Upper lobe of right lung (tissue), 1 donor: Measurements from ENCODE around the gene ABCF3. TPM values are rescaled to one million over a fixed set of nuclear protein-coding genes. Genes with fewer than 3 reads are reported as not detected.

Experiments used
- ATAC-seq: fragments of 200-7000 bp; cut with Tn5 transposase; one replicate; pipeline ENCODE4 v1.9.1; 2020; ENCODE audit warnings: mild to moderate bottlenecking, moderate library complexity
- DNase-seq: peaks from one replicate; pipeline ENCODE4 v3.0.0-alpha.2; 2020
- H3K27ac ChIP-seq: fragments of 200-600 bp; one replicate; pipeline ENCODE4 v1.8.0; 2022
- H3K27me3 ChIP-seq: fragments of 200-600 bp; one replicate; pipeline ENCODE4 v1.8.0; 2022; ENCODE audit warnings: mild to moderate bottlenecking
- H3K36me3 ChIP-seq: fragments of 200-600 bp; one replicate; pipeline ENCODE4 v1.8.0; 2022
- H3K4me1 ChIP-seq: fragments of 200-600 bp; one replicate; pipeline ENCODE4 v1.8.0; 2022
- H3K4me3 ChIP-seq: fragments of 200-600 bp; one replicate; pipeline ENCODE4 v1.8.0; 2022; ENCODE audit warnings: mild to moderate bottlenecking
- H3K9me3 ChIP-seq: fragments of 200-600 bp; one replicate; pipeline ENCODE4 v1.8.0; 2022
- CTCF ChIP-seq: fragments of 200-600 bp; IDR thresholded peaks from one replicate; pipeline ENCODE4 v1.8.0; 2022; ENCODE audit warnings: antibody characterized with exemption
- intact Hi-C: fragments of 100-400 bp; cut with DNase I; formaldehyde crosslinking; loops from one replicate; pipeline ENCODE4 v1.11.0; 2022
- microRNA-seq: library from miRNA; unstranded; fragments of <30 nt; microRNA quantifications from one replicate; pipeline ENCODE4 v1.2.0, GENCODE V29; 2020; ENCODE audit warnings: borderline microRNAs expressed
- total RNA-seq: library from RNA; stranded (reverse); fragmentation: NEBNext Ultra II Directional; extraction: Animal tissue kit (Norgen Biotek cat#: 25700); gene quantifications from one replicate; pipeline ENCODE4 v1.2.1, GENCODE V29; 2021
- donor health status: DM: no; HTN: yes; CAD: no; lungs with severe emphysema.

Gene ABCF3
- total RNA-seq, 1 donor from 2014 or later, result 60.9 TPM

GRCh38 chr3:184241141-184241446 is 55.1 kb downstream of the ABCF3 start:
- ATAC-seq (no peak), DNase-seq (no peak)
- intact Hi-C loops, result loop anchor here (10.0 kb wide), 1 partner anchor 96 kb away; no protein-coding TSS in a partner anchor

GRCh38 chr3:184241447-184242296 is 55.7 kb downstream of the ABCF3 start:
- intact Hi-C loops, result loop anchor here (10.0 kb wide), 1 partner anchor 97 kb away; no protein-coding TSS in a partner anchor
- H3K27ac ChIP-seq, result no peak overlapping the region
- DNase-seq (peak; percentile 85), ATAC-seq (peak; percentile 86)
- H3K4me1 ChIP-seq, result no peaks in the 10 kb centered on the region
- no peak overlapping the region for H3K4me3 ChIP-seq
- no peaks in the 10 kb centered on the region for H3K27me3 ChIP-seq
- peaks cover 38% of the 10 kb centered on the region for H3K36me3 ChIP-seq
- H3K9me3 ChIP-seq, result no peaks in the 10 kb centered on the region
- TF ChIP-seq CTCF, result peak; percentile 48

More at GRCh38 chr3:184241141-184241446, 55.1 kb downstream of the ABCF3 start:
- no peaks in the 10 kb centered on the region for H3K27me3 ChIP-seq
- no peaks in the 10 kb centered on the region for H3K9me3 ChIP-seq
- H3K4me3 ChIP-seq, result no peak overlapping the region
- H3K4me1 ChIP-seq, result no peaks in the 10 kb centered on the region
- H3K27ac ChIP-seq, result no peak overlapping the region
- no peak for TF ChIP-seq CTCF
- H3K36me3 ChIP-seq, result peaks cover 38% of the 10 kb centered on the region

GRCh38 chr3:184242297-184242685 is 56.3 kb downstream of the ABCF3 start:
- H3K36me3 ChIP-seq, result peaks cover 38% of the 10 kb centered on the region
- H3K27me3 ChIP-seq, result no peaks in the 10 kb centered on the region
- ATAC-seq (no peak), DNase-seq (no peak)
- no peak overlapping the region for H3K27ac ChIP-seq
- no peak for TF ChIP-seq CTCF
- no peak overlapping the region for H3K4me3 ChIP-seq
- no peaks in the 10 kb centered on the region for H3K9me3 ChIP-seq
- intact Hi-C loops, result loop anchor here (10.0 kb wide), 1 partner anchor 97 kb away; no protein-coding TSS in a partner anchor
- no peaks in the 10 kb centered on the region for H3K4me1 ChIP-seq

Small RNA genes within 50 kb of the gene (microRNA-seq; reads per million reads assigned to microRNA genes)
- not detected for gene MIR1224

Other genes with a start within 250 kb of the ABCF3 start
- 33.5 TPM for gene ABCC5, start 168.3 kb upstream of the ABCF3 start, total RNA-seq
- gene HTR3D, start 154.5 kb upstream of the ABCF3 start, total RNA-seq, result not detected
- gene HTR3C, start 133.2 kb upstream of the ABCF3 start, total RNA-seq, result not detected
- gene HTR3E, start 89.1 kb upstream of the ABCF3 start, total RNA-seq, result not detected
- gene EIF2B5, start 50.8 kb upstream of the ABCF3 start, total RNA-seq, result 37.6 TPM
- gene DVL3, start 30.8 kb upstream of the ABCF3 start, total RNA-seq, result 54.1 TPM
- gene AP2M1, start 11.3 kb upstream of the ABCF3 start, total RNA-seq, result 245 TPM
- not detected for gene VWA5B2, start 43.4 kb downstream of the ABCF3 start, total RNA-seq
- 33.8 TPM for gene ALG3, start 62.8 kb downstream of the ABCF3 start, total RNA-seq
- 2.7 TPM for gene EEF1AKMT4, start 63.5 kb downstream of the ABCF3 start, total RNA-seq
- not detected for gene CAMK2N2, start 75.4 kb downstream of the ABCF3 start, total RNA-seq
- not detected for gene ECE2, start 89.8 kb downstream of the ABCF3 start, total RNA-seq
- gene PSMD2, start 113.0 kb downstream of the ABCF3 start, total RNA-seq, result 152 TPM
- gene EIF4G1, start 128.4 kb downstream of the ABCF3 start, total RNA-seq, result 295 TPM
- 19.0 TPM for gene FAM131A, start 151.4 kb downstream of the ABCF3 start, total RNA-seq
- 3.8 TPM for gene CLCN2, start 175.4 kb downstream of the ABCF3 start, total RNA-seq
- gene POLR2H, start 175.5 kb downstream of the ABCF3 start, total RNA-seq, result 63.2 TPM
- 0.20 TPM for gene THPO, start 192.0 kb downstream of the ABCF3 start, total RNA-seq
- 5.3 TPM for gene CHRD, start 193.9 kb downstream of the ABCF3 start, total RNA-seq